ENCODE data around the gene CLDN24. TPM values are rescaled to one million over a fixed set of nuclear protein-coding genes. Genes with fewer than 3 reads are reported as not detected.

Gene CLDN24
- total and polyA plus RNA-seq, 2 experiments from 2014 or later = not detected

- no peak overlapping the region for H3K4me3 ChIP-seq
- TF ChIP-seq CTCF (IDR thresholded peaks at IDR 0.05; ENCODE audit: low read depth, low read length) = no peak
- H3K27me3 ChIP-seq = no peaks in the 10 kb centered on the region
- H3K27ac ChIP-seq = no peak overlapping the region
- DNase-seq (ENCODE audit: low read depth in 1 of 2, low spot score in 1 of 2) = peak in 1 of 2 donors; percentile 6
- H3K9me3 ChIP-seq (ENCODE audit: low read depth) = no peaks in the 10 kb centered on the region
- peaks cover 20% of the 10 kb centered on the region for H3K36me3 ChIP-seq
- no peaks in the 10 kb centered on the region for H3K4me1 ChIP-seq (ENCODE audit: low read depth)
Observed at GRCh38 chr4:183284965-183285364, 37.3 kb downstream of the CLDN24 start.

DNA sequence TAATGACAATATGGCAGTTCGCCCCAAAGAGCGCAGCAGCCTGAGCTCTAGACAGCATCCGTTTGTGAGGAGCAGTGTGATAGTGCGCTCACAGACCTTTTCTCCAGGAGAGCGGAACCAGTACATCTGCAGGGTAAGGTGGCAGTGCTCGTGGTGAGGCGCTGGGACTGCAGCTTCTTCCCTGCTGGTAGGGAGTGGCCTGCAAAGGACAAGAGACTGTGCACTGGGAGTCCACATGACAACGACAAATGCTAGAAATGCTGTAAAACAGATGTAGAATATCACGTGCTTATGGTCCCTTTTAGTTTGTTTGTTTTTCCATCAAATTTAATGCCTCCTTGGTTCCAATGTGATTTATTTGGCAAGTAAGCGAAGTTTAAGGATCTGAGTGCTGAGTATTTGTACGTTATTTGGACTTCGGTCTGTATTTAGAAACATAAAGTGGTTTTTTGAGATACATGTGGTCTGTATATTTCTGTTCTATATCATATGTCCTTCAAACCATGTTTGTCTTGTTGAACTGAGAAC, 37.9 kb downstream of the CLDN24 start:
- Histone ChIP-seq H3K27me3 (no peaks in the 10 kb centered on the region), H3K4me3 (no peak overlapping the region), H3K27ac (no peak overlapping the region), H3K4me1 (ENCODE audit: low read depth) (no peaks in the 10 kb centered on the region), H3K9me3 (ENCODE audit: low read depth) (no peaks in the 10 kb centered on the region), H3K36me3 (peaks cover 20% of the 10 kb centered on the region)
- no peak for DNase-seq (ENCODE audit: low read depth in 1 of 2, low spot score in 1 of 2)
- TF ChIP-seq CTCF (IDR thresholded peaks at IDR 0.05; ENCODE audit: low read depth, low read length) = no peak

- DNase-seq (ENCODE audit: low read depth in 1 of 2, low spot score in 1 of 2) = no peak
- no peak overlapping the region for H3K27ac ChIP-seq
- H3K4me1 ChIP-seq (ENCODE audit: low read depth) = no peaks in the 10 kb centered on the region
- no peak for TF ChIP-seq CTCF (IDR thresholded peaks at IDR 0.05; ENCODE audit: low read depth, low read length)
- H3K9me3 ChIP-seq (ENCODE audit: low read depth) = no peaks in the 10 kb centered on the region
- H3K36me3 ChIP-seq = peaks cover 13% of the 10 kb centered on the region
- no peak overlapping the region for H3K4me3 ChIP-seq
- no peaks in the 10 kb centered on the region for H3K27me3 ChIP-seq
Observed at GRCh38 chr4:183276106-183276505, 46.1 kb downstream of the CLDN24 start.

GRCh38 chr4:183272384-183272783, 49.8 kb downstream of the CLDN24 start:
- H3K27me3 ChIP-seq = no peaks in the 10 kb centered on the region
- H3K36me3 ChIP-seq = peaks cover 32% of the 10 kb centered on the region
- no peak overlapping the region for H3K27ac ChIP-seq
- no peak for TF ChIP-seq CTCF (IDR thresholded peaks at IDR 0.05; ENCODE audit: low read depth, low read length)
- no peak overlapping the region for H3K4me3 ChIP-seq
- no peaks in the 10 kb centered on the region for H3K9me3 ChIP-seq (ENCODE audit: low read depth)
- DNase-seq (ENCODE audit: low read depth in 1 of 2, low spot score in 1 of 2) = no peak
- no peaks in the 10 kb centered on the region for H3K4me1 ChIP-seq (ENCODE audit: low read depth)

Other genes with a start within 250 kb of the CLDN24 start
- gene WWC2, start 223.2 kb downstream of the CLDN24 start, total RNA-seq = 14.3 and 30.2 TPM in 2 replicates
- 18.8 and 24.3 TPM in 2 replicates for gene WWC2, start 223.2 kb downstream of the CLDN24 start, polyA plus RNA-seq
- not detected in 2 replicates for gene CLDN22, start 2.1 kb downstream of the CLDN24 start, total RNA-seq
- gene CLDN22, start 2.1 kb downstream of the CLDN24 start, polyA plus RNA-seq = not detected in 2 replicates
- 30.8 and 34.1 TPM in 2 replicates for gene CDKN2AIP, start 122.2 kb upstream of the CLDN24 start, total RNA-seq
- 15.9 and 20.7 TPM in 2 replicates for gene CDKN2AIP, start 122.2 kb upstream of the CLDN24 start, polyA plus RNA-seq
- gene ING2, start 182.6 kb upstream of the CLDN24 start, total RNA-seq = 14.2 and 14.6 TPM in 2 replicates
- gene ING2, start 182.6 kb upstream of the CLDN24 start, polyA plus RNA-seq = 26.1 and 32.9 TPM in 2 replicates